SK-N-SH treated with all-trans-retinoic acid at 6 μM for 48 hours (cell line): ENCODE measurements around the gene RGS7.

Experiments used
- ATAC-seq: fragments of 200-7000 bp; cut with Tn5 transposase; 3 replicates; pipeline ENCODE4 v1.9.1; 2020; ENCODE audit warnings: mild to moderate bottlenecking, moderate library complexity
- ARNTL ChIP-seq: fragments of 450-650 bp; formaldehyde crosslinking; IDR thresholded peaks from 2 replicates; pipeline ENCODE4 v1.5.0; 2020; ENCODE audit warnings: low read depth, mild to moderate bottlenecking, moderate library complexity, borderline replicate concordance
- BACH2 ChIP-seq: fragments of 250-450 bp; sonication (Bioruptor Pico); IDR thresholded peaks from 2 replicates; pipeline ENCODE4 v1.9.0; 2021; ENCODE audit warnings: mild to moderate bottlenecking, borderline replicate concordance
- CSDC2 ChIP-seq: fragments of 250-450 bp; sonication (Bioruptor Pico); IDR thresholded peaks from 2 replicates; pipeline ENCODE4 v1.5.0; 2020; ENCODE audit warnings: mild to moderate bottlenecking, moderate library complexity
- ESRRG ChIP-seq: fragments of 250-450 bp; sonication (Bioruptor Pico); IDR thresholded peaks from 2 replicates; pipeline ENCODE4 v1.6.1; 2021; ENCODE audit warnings: mild to moderate bottlenecking
- GLIS3 ChIP-seq: fragments of 250-450 bp; sonication (Bioruptor Pico); IDR thresholded peaks from 2 replicates; pipeline ENCODE4 v1.5.0; 2020; ENCODE audit warnings: mild to moderate bottlenecking, moderate library complexity
- ISL1 ChIP-seq: fragments of 250-450 bp; sonication (Bioruptor Pico); IDR thresholded peaks from 2 replicates; pipeline ENCODE4 v2.1.2; 2022; ENCODE audit warnings: mild to moderate bottlenecking, moderate library complexity
- OSR1 ChIP-seq: fragments of 250-450 bp; sonication (Bioruptor Pico); IDR thresholded peaks from 2 replicates; pipeline ENCODE4 v1.8.0; 2022; ENCODE audit warnings: moderate library complexity, mild to moderate bottlenecking, inconsistent platforms
- PPARA ChIP-seq: fragments of 250-450 bp; sonication (Bioruptor Pico); IDR thresholded peaks from 2 replicates; pipeline ENCODE4 v1.5.0; 2020; ENCODE audit warnings: mild to moderate bottlenecking, borderline replicate concordance
- RARB ChIP-seq: fragments of 250-450 bp; sonication (Bioruptor Pico); IDR thresholded peaks from 2 replicates; pipeline ENCODE4 v1.8.0; 2021; ENCODE audit warnings: mild to moderate bottlenecking, moderate library complexity
- SNAI2 ChIP-seq: fragments of 250-450 bp; sonication (Bioruptor Pico); IDR thresholded peaks from 2 replicates; pipeline ENCODE4 v1.5.0; 2020; ENCODE audit warnings: mild to moderate bottlenecking, moderate library complexity
- TCF4 ChIP-seq: fragments of 250-450 bp; sonication (Bioruptor Pico); IDR thresholded peaks from 2 replicates; pipeline ENCODE4 v1.8.0; 2021; ENCODE audit warnings: mild to moderate bottlenecking, moderate library complexity, borderline replicate concordance
- TOX ChIP-seq: fragments of 250-450 bp; sonication (Bioruptor Pico); IDR thresholded peaks from 2 replicates; pipeline ENCODE4 v1.8.0; 2021; ENCODE audit warnings: mild to moderate bottlenecking, moderate library complexity, borderline replicate concordance
- ZC3H10 ChIP-seq: fragments of 250-450 bp; sonication (Bioruptor Pico); IDR thresholded peaks from 2 replicates; pipeline ENCODE4 v1.5.1; 2021; ENCODE audit warnings: mild to moderate bottlenecking, moderate library complexity
- ZFP3 ChIP-seq: fragments of 250-450 bp; sonication (Bioruptor Pico); IDR thresholded peaks from 2 replicates; pipeline ENCODE4 v1.5.0; 2020; ENCODE audit warnings: mild to moderate bottlenecking, moderate library complexity
- ZFP30 ChIP-seq: fragments of 450-650 bp; formaldehyde crosslinking; IDR thresholded peaks from 2 replicates; pipeline ENCODE4 v1.5.0; 2022; ENCODE audit warnings: mild to moderate bottlenecking, moderate library complexity
- ZNF565 ChIP-seq: fragments of 450-650 bp; formaldehyde crosslinking; conservative IDR thresholded peaks from 2 replicates; pipeline ENCODE4 v1.5.0; 2020; ENCODE audit warnings: low read depth, mild to moderate bottlenecking, moderate library complexity
- ZNF70 ChIP-seq: fragments of 450-650 bp; formaldehyde crosslinking; IDR thresholded peaks from 2 replicates; pipeline ENCODE4 v1.5.0; 2020; ENCODE audit warnings: mild to moderate bottlenecking, moderate library complexity
- ZNF8 ChIP-seq: fragments of 450-650 bp; formaldehyde crosslinking; IDR thresholded peaks from 2 replicates; pipeline ENCODE4 v1.5.0; 2020; ENCODE audit warnings: mild to moderate bottlenecking, moderate library complexity
- TF ChIP-seq, protein P1 (sequence below): fragments of 250-450 bp; sonication (Bioruptor Pico); IDR thresholded peaks from 2 replicates; pipeline ENCODE4 v1.5.0; 2020; ENCODE audit warnings: mild to moderate bottlenecking, moderate library complexity
- TF ChIP-seq, protein P2 (sequence below): fragments of 250-450 bp; sonication (Bioruptor Pico); IDR thresholded peaks from 2 replicates; pipeline ENCODE4 v1.5.1; 2021; ENCODE audit warnings: mild to moderate bottlenecking, moderate library complexity
- TF ChIP-seq, protein P3 (sequence below): fragments of 250-450 bp; sonication (Bioruptor Pico); IDR thresholded peaks from 2 replicates; pipeline ENCODE4 v1.5.1; 2020; ENCODE audit warnings: low read depth, mild to moderate bottlenecking, moderate library complexity
- TF ChIP-seq, protein P4 (sequence below): fragments of 250-450 bp; sonication (Bioruptor Pico); IDR thresholded peaks from 2 replicates; pipeline ENCODE4 v1.8.0; 2021; ENCODE audit warnings: low read depth, mild to moderate bottlenecking, moderate library complexity, borderline replicate concordance
- TF ChIP-seq, protein P5 (sequence below): fragments of 250-450 bp; sonication (Bioruptor Pico); IDR thresholded peaks from 2 replicates; pipeline ENCODE4 v1.8.0; 2020; ENCODE audit warnings: mild to moderate bottlenecking, moderate library complexity, borderline replicate concordance

RGS7 gene

DNA sequence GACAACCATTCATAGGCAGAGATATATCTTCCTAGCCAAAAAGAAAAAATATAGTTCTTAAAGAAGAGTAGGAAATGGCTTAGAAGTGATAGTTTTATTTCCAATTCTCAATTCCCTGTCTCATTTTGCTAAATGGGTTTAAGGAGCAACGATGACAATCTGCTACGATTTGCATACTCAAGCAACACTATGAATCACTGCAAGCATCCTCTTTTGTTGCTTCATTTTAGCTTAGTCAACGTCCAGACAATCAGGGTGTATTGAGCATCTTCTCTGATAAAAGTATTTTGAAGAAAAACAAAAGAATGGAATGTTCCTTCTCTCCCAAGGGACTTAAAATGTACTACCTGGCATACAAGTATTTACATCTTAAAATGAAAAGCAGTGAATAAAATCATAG, 80.6 kb downstream of the RGS7 start:
- no peak for TF ChIP-seq BACH2
- ATAC-seq, result no peak

DNA sequence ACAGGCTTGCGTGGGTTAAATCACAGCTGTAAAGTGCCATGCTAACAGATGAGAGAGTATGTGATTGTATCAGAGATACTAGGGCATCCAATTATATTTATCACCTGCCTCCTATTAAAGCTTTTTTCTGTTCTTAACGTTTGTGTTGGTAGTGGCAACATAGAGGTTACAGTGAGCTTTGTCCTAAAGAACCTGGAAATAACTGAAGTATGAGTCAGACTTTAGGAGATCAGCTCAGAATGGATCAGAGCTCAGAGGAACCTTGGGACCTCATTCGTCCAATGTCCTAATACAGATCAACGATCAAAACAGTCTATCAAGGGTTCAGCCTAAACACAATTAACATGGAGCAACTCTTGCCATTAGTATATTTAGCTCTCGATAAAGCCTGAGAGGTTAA, 81.0 kb downstream of the RGS7 start:
- no peak for TF ChIP-seq OSR1 (CRISPR knock-in tag)
- TF ChIP-seq SNAI2 (CRISPR knock-in tag), result no peak
- no peak for TF ChIP-seq TCF4
- no peak for TF ChIP-seq PPARA (CRISPR knock-in tag)
- no peak for TF ChIP-seq ARNTL (CRISPR knock-in tag)
- no peak for TF ChIP-seq CSDC2 (CRISPR knock-in tag)
- TF ChIP-seq, protein P1, sequence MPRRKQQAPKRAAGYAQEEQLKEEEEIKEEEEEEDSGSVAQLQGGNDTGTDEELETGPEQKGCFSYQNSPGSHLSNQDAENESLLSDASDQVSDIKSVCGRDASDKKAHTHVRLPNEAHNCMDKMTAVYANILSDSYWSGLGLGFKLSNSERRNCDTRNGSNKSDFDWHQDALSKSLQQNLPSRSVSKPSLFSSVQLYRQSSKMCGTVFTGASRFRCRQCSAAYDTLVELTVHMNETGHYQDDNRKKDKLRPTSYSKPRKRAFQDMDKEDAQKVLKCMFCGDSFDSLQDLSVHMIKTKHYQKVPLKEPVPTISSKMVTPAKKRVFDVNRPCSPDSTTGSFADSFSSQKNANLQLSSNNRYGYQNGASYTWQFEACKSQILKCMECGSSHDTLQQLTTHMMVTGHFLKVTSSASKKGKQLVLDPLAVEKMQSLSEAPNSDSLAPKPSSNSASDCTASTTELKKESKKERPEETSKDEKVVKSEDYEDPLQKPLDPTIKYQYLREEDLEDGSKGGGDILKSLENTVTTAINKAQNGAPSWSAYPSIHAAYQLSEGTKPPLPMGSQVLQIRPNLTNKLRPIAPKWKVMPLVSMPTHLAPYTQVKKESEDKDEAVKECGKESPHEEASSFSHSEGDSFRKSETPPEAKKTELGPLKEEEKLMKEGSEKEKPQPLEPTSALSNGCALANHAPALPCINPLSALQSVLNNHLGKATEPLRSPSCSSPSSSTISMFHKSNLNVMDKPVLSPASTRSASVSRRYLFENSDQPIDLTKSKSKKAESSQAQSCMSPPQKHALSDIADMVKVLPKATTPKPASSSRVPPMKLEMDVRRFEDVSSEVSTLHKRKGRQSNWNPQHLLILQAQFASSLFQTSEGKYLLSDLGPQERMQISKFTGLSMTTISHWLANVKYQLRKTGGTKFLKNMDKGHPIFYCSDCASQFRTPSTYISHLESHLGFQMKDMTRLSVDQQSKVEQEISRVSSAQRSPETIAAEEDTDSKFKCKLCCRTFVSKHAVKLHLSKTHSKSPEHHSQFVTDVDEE, result no peak
- no peak for TF ChIP-seq ZFP30
- TF ChIP-seq GLIS3, result no peak
- TF ChIP-seq ZNF8 (CRISPR knock-in tag), result no peak
- no peak for ATAC-seq

DNA sequence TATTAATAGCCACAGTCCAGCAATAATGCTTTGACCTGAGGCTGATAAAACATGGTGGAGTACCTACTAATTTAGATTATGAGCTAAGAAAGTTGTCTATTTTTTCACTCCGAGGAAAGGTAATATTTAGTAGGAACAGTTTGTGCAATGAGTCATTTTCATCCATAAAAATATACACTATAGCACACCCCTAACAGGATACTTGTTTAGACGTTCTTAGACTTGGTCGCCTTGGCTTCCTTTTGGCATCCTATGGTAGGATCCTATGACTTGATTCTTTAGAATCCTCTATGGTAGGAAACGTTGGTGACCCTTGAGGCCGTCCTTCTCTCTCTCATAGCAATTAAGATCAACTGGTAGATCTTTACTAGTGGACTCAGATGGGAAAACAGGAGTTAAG, 81.8 kb downstream of the RGS7 start:
- TF ChIP-seq CSDC2 (CRISPR knock-in tag) (no peak), ZNF565 (no peak), BACH2 (no peak), ARNTL (CRISPR knock-in tag) (no peak), OSR1 (CRISPR knock-in tag) (no peak)
- ATAC-seq, result no peak

DNA sequence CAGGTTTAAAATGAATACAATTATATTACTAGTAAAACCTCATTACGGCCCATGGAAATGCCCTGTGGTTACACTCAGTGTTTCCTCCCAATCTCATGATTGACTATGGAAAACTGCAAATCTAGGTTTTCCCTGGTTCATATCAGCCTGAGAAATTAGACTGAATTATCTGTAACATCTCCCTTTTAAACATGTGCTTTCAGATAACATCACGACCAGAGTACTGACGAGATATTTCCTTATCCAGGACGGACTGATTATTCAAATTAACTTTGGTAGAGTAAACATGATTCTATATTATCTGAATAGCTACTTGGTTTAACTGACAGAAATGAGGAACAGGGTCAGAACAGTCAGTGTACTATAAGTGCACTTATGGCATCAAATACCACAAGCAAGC, 82.3 kb downstream of the RGS7 start:
- TF ChIP-seq ISL1, result no peak
- no peak for TF ChIP-seq RARB (CRISPR knock-in tag)
- TF ChIP-seq BACH2, result no peak
- no peak for TF ChIP-seq ESRRG
- no peak for TF ChIP-seq ARNTL (CRISPR knock-in tag)
- TF ChIP-seq, protein P2, sequence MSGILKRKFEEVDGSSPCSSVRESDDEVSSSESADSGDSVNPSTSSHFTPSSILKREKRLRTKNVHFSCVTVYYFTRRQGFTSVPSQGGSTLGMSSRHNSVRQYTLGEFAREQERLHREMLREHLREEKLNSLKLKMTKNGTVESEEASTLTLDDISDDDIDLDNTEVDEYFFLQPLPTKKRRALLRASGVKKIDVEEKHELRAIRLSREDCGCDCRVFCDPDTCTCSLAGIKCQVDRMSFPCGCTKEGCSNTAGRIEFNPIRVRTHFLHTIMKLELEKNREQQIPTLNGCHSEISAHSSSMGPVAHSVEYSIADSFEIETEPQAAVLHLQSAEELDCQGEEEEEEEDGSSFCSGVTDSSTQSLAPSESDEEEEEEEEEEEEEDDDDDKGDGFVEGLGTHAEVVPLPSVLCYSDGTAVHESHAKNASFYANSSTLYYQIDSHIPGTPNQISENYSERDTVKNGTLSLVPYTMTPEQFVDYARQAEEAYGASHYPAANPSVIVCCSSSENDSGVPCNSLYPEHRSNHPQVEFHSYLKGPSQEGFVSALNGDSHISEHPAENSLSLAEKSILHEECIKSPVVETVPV, result no peak
- no peak for TF ChIP-seq TOX (CRISPR knock-in tag)
- TF ChIP-seq TCF4, result peak; percentile 83; the same call in 1 of the 2 replicates
- TF ChIP-seq, protein P3, sequence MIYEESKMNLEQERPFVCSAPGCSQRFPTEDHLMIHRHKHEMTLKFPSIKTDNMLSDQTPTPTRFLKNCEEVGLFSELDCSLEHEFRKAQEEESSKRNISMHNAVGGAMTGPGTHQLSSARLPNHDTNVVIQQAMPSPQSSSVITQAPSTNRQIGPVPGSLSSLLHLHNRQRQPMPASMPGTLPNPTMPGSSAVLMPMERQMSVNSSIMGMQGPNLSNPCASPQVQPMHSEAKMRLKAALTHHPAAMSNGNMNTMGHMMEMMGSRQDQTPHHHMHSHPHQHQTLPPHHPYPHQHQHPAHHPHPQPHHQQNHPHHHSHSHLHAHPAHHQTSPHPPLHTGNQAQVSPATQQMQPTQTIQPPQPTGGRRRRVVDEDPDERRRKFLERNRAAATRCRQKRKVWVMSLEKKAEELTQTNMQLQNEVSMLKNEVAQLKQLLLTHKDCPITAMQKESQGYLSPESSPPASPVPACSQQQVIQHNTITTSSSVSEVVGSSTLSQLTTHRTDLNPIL, result no peak
- TF ChIP-seq, protein P4, sequence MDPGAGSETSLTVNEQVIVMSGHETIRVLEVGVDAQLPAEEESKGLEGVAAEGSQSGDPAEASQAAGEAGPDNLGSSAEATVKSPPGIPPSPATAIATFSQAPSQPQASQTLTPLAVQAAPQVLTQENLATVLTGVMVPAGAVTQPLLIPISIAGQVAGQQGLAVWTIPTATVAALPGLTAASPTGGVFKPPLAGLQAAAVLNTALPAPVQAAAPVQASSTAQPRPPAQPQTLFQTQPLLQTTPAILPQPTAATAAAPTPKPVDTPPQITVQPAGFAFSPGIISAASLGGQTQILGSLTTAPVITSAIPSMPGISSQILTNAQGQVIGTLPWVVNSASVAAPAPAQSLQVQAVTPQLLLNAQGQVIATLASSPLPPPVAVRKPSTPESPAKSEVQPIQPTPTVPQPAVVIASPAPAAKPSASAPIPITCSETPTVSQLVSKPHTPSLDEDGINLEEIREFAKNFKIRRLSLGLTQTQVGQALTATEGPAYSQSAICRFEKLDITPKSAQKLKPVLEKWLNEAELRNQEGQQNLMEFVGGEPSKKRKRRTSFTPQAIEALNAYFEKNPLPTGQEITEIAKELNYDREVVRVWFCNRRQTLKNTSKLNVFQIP (CRISPR knock-in tag), result no peak
- TF ChIP-seq PPARA (CRISPR knock-in tag), result no peak
- TF ChIP-seq GLIS3, result no peak
- TF ChIP-seq CSDC2 (CRISPR knock-in tag), result no peak
- no peak for TF ChIP-seq OSR1 (CRISPR knock-in tag)
- 0 out of 2 replicates have a peak, but pooled peaks have one; percentile 6 for TF ChIP-seq ZNF8 (CRISPR knock-in tag)
- TF ChIP-seq, protein P1, result peak; percentile 81
- TF ChIP-seq ZFP3, result no peak
- TF ChIP-seq ZNF70 (CRISPR knock-in tag), result no peak
- no peak for TF ChIP-seq ZNF565
- TF ChIP-seq SNAI2 (CRISPR knock-in tag), result no peak
- TF ChIP-seq ZC3H10 (CRISPR knock-in tag), result no peak
- TF ChIP-seq, protein P5, sequence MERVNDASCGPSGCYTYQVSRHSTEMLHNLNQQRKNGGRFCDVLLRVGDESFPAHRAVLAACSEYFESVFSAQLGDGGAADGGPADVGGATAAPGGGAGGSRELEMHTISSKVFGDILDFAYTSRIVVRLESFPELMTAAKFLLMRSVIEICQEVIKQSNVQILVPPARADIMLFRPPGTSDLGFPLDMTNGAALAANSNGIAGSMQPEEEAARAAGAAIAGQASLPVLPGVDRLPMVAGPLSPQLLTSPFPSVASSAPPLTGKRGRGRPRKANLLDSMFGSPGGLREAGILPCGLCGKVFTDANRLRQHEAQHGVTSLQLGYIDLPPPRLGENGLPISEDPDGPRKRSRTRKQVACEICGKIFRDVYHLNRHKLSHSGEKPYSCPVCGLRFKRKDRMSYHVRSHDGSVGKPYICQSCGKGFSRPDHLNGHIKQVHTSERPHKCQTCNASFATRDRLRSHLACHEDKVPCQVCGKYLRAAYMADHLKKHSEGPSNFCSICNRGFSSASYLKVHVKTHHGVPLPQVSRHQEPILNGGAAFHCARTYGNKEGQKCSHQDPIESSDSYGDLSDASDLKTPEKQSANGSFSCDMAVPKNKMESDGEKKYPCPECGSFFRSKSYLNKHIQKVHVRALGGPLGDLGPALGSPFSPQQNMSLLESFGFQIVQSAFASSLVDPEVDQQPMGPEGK, result no peak
- TF ChIP-seq ZFP30, result no peak
- ATAC-seq, result no peak
